Stimulated activated CD8-positive, alpha-beta memory T cell treated with anti-CD3 and anti-CD28 coated beads, Interleukin-12 subunit alpha, Interleukin-12 subunit beta, amount 100 ng/mL, for 24 hours (primary cell): ENCODE measurements around the gene ZNF358.

Experiments used
- DNase-seq: peaks from one replicate; pipeline ENCODE4 v3.0.0-alpha.2; 2020; ENCODE audit errors: extremely low read depth

Gene ZNF358

DNA sequence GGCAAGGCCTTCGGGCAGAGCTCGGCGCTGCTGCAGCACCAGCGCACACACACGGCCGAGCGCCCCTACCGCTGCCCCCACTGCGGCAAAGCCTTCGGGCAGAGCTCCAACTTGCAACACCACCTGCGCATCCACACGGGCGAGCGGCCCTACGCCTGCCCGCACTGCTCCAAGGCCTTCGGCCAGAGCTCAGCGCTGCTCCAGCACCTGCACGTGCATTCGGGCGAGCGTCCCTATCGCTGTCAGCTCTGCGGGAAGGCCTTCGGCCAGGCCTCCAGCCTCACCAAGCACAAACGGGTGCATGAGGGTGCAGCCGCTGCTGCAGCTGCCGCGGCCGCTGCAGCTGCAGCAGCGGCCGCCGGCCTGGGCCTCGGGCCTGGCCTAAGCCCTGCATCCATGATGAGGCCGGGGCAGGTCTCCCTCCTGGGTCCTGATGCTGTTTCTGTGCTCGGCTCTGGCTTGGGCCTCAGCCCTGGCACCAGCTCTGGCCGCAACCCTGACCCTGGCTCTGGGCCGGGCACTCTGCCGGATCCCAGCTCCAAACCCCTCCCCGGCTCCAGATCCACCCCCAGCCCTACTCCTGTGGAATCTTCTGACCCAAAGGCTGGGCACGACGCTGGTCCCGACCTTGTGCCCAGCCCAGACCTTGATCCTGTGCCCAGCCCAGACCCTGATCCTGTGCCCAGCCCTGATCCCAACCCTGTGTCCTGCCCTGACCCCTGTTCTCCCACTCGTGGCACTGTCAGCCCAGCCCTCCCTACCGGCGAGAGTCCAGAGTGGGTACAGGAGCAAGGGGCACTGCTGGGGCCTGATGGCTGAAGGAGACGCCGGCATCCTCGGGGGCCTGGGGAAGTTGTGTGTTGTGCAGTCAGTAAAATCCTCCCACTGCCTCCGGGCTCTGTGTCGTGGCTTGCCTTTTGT is 4.5 kb downstream of the ZNF358 start:
- DNase-seq: no peak

GRCh38 chr19:7521551-7522071 is 5.7 kb downstream of the ZNF358 start:
- DNase-seq: no peak

DNA sequence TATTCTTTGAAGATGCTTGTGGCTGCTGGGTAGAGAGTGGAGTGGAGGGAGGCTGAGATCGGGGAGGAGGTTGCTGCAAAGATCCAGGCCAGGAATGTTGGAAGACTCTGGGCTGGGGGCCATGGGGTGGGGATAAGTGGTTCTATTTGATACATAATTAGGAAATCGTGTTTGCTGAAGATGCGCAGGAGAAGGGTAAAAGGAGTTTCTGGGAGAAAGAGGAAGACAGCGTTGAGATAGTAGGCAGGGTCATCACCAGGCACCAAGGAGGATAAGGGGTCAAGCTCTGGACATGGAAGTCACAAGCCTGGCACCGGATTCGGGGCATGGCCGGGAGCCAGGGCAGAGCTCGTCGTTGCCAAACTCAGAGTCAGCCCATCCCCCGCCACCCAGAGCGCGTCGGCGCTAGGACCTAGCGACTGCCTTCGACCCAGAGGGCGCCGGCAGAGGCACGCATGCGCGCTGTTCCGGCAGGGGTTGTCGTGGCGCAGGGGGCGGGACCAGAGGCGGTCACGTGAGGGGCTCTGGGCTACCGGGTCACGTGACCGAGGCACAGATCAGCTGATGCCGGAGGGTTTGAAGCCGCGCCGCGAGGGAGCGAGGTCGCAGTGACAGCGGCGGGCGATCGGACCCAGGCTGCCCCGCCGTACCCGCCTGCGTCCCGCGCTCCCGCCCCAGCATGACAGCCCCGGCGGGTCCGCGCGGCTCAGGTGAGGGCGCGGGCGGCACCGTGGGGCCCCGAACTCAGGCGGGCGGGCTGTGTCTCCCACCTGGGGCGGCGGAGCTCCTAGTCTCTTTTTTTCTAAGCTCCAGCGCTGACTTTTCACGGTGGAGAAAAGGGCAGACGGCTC is 6.4 kb downstream of the ZNF358 start, which contains the start of gene MCOLN1:
TSS of gene MCOLN1 (plus strand) at position 553 of the 851 bp plus-strand sequence. CDS start at position 680, 127 bp downstream.
- DNase-seq: peak; percentile 100

GRCh38 chr19:7522923-7523667 is 7.2 kb downstream of the ZNF358 start:
- DNase-seq: no peak

DNA sequence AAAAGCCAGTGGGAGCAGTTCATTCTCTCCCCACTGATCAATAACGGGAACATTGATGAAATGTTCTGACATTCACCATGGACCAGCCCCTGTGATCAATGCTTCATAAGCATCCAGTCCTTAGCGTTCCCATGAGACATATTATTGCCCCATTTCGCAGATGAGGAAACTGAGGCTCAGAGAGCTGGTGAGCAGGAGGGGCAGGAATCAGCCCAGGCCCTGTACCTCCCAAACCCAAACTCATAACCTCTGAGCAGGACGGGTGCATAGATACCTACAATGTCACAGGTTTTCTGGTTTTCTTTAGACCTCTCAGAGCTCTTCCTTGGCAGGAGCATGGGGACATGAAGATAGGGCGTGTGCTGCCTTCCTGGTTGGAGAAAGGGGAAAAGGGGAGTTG is 8.6 kb downstream of the ZNF358 start:
- DNase-seq: no peak

GRCh38 chr19:7524992-7525739 is 9.3 kb downstream of the ZNF358 start:
- no peak for DNase-seq

DNA sequence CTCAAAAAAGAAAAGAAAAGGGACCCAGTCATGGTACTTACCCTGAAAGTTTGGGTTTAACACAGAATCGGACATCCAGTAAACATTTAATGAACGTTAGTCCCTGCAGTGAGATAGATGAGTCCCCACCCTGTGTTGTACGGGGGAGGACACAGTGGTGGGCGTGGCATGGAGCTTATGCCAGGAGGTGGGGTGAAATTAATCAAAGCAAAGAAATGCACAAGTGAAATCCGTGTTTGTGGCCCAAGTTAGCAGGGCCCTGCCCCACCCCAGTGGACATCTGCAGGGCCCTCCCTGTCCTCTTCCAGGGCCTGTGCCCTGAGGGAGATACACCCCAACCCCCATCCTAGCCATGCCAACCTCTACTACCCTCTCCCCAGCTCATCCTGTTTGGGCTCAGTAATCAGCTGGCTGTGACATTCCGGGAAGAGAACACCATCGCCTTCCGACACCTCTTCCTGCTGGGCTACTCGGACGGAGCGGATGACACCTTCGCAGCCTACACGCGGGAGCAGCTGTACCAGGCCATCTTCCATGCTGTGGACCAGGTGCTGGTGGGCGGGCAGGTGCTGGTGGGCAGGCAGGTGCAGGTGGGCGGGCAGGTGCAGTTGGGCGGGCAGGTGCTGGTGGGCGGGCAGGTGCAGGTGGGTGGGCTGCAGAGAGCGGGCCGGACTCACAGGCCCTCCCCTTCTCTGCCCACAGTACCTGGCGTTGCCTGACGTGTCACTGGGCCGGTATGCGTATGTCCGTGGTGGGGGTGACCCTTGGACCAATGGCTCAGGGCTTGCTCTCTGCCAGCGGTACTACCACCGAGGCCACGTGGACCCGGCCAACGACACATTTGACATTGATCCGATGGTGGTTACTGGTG is 10.4 kb downstream of the ZNF358 start:
- no peak for DNase-seq

DNA sequence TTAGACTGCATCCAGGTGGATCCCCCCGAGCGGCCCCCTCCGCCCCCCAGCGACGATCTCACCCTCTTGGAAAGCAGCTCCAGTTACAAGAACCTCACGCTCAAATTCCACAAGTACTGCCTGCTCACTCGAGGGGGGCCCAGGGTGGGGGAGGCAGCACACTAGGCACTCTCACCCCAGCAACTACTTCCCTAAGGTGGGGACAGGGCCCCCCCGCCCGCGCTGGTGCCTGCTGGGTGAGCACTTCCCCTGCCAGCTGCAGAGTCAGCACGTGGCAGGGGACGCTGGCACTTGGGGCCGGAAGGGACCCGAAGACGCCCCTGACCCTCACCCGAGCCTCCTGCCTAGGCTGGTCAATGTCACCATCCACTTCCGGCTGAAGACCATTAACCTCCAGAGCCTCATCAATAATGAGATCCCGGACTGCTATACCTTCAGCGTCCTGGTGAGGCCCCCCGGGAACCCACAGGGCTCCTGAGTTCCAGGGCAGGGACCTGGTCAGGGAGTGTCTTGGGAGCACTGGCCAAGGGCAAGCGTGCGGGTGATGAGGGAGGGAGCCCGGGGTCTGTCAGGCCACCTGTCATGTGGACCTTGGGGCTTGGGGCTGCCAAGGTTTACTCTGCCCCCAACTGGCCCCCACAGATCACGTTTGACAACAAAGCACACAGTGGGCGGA is 11.8 kb downstream of the ZNF358 start:
- DNase-seq: no peak

- DNase-seq: no peak
Measured at GRCh38 chr19:7528192-7528519, 12.3 kb downstream of the ZNF358 start.

GRCh38 chr19:7528522-7529245 is 12.8 kb downstream of the ZNF358 start:
- DNase-seq: no peak

- DNase-seq: no peak
Measured at GRCh38 chr19:7529246-7529600, 13.3 kb downstream of the ZNF358 start.

DNA sequence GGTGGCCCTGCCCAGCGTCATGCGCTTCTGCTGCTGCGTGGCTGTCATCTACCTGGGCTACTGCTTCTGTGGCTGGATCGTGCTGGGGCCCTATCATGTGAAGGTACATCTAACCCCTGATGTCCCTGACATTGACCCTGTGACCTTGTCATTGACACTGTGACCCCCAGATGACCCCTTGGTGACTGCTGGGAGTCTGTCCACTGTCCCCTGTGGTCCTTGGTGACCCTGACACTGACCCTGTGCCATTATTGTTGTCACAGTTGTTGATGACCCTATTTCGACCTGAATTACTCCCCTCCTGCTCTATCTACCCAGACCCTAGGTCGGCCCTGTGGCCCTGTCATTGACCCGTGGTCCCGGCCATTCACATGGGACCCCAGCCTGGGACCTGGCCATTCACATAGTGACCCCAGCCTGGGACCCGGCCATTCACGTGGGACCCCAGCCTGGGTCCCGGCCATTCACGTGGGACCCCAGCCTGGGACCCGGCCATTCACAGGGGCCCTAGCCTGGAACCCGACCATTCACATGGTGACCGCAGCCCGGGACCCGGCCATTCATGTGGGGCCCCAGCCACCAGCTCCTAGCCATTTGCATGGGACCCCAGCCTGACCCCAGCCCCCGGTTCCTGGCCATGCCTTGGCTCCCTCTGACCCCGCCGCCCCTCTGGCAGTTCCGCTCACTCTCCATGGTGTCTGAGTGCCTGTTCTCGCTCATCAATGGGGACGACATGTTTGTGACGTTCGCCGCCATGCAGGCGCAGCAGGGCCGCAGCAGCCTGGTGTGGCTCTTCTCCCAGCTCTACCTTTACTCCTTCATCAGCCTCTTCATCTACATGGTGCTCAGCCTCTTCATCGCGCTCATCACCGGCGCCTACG is 13.9 kb downstream of the ZNF358 start:
- no peak for DNase-seq

DNA sequence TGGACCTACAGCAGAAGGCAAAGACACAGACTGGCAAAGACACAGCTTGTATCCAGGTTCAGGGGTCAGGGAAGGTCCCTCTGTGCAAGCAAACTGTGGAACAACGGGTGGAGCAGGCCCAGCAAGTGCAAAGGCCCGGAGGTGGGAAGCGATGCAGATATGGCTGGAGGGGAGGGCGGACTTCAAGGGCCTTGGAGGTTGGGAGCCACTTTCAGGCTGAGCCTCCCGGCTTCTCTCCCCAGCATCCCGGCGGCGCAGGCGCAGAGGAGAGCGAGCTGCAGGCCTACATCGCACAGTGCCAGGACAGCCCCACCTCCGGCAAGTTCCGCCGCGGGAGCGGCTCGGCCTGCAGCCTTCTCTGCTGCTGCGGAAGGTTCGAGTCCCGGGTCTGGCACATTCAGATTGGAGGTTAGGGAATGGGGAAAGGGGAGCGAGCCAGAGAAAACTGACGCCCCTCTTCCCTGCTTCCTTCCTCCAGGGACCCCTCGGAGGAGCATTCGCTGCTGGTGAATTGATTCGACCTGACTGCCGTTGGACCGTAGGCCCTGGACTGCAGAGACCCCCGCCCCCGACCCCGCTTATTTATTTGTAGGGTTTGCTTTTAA is 17.5 kb downstream of the ZNF358 start:
- no peak for DNase-seq

DNA sequence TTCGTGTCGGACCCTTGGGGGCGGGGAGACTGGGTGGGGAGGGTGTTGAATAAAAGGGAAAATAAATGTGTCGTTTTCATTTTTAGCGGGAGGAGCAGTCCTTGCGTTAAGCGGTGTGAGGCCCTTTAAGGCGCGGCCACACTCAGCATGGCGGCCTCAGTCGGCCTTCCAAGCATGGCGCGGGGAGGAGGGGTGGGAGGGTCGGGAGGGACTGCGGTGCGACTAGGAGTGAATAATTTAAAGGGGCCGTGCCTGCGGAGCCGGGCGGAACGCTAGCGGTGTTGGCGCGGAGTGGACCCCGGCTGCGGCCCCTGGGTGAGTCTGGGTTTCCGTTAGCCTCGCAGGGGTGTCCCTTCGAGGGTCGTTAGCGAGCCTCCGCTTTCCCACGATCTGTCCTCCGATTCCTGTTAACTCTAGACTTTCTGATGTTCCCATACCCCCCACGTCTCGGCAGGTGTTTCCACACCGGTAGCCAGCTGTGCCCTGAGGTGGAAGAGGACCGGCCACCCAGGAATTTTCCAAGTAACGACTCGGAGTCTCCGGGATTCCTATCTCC is 18.1 kb downstream of the ZNF358 start:
- DNase-seq: peak; percentile 61

GRCh38 chr19:7534531-7535046 is 18.7 kb downstream of the ZNF358 start:
- DNase-seq: no peak

DNA sequence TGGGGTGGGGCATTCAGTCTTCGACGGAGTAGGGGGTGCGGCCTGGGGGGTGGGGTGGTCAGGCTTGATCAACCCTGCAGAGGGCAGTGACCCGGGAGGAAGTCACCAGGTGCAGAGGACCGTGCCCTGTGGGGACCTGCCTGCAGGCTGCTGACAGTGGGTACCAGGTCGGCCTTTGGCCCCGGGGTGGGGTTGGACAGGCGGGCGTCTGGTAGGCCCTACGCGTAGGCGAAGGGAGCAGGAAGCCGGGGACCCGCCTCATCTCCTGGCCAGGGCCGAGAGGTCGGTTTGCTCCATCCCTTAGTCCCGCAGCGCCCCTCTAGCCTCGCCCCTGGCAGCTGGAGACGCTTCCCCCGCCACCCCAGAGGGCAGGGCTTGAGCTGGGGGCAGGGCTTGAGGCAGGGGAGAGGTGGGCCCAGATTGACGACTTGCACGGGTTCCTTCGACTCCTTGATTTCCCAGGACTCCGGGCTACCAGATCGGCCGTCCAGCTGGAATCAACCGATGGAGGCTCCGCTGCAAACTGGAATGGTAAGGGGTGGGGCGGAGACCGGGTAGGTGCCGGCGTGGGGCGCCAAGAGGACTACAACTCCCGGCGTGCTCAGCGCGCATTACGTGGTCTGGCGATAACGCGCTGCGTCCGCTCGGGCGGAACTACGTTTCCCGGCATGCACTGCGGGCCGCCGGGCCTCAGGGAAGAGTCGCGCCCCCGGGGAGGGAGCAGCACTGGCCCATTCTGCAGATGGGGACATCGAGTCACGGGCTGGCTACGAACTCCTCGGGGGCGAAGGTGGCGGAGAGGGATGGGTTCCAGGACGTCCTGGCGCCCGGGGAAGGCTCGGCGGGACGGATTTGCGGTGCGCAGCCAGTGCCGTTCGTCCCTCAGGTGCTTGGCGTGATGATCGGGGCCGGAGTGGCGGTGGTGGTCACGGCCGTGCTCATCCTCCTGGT is 19.4 kb downstream of the ZNF358 start, which contains the start of gene PNPLA6:
TSS of gene PNPLA6 (plus strand) at position 671 of the 951 bp plus-strand sequence. CDS start at position 743, 72 bp downstream.
- peak; percentile 85 for DNase-seq
